ENCODE data around the gene AZU1.
"Not testable (repeated sequence)": the region's sequence is repeated elsewhere in the genome, so short reads cannot be mapped to it uniquely, and the experiment has no call there.

AZU1 gene

GRCh38 chr19:810077-810855, 17.4 kb upstream of the AZU1 start:
- DNase-seq (ENCODE audit: low read depth, low spot score) = no peak

- no peak for DNase-seq (ENCODE audit: low read depth, low spot score)
Observed at GRCh38 chr19:810883-811489, 16.7 kb upstream of the AZU1 start.

GRCh38 chr19:811506-812048, 16.1 kb upstream of the AZU1 start:
- no peak for DNase-seq (ENCODE audit: low read depth, low spot score)

GRCh38 chr19:812049-812746, 15.4 kb upstream of the AZU1 start:
- DNase-seq (ENCODE audit: low read depth, low spot score) = no peak

- no peak for DNase-seq (ENCODE audit: low read depth, low spot score)
Observed at GRCh38 chr19:812747-813218, 14.9 kb upstream of the AZU1 start.

- no peak for DNase-seq (ENCODE audit: low read depth, low spot score)
Observed at GRCh38 chr19:813219-814151, 14.2 kb upstream of the AZU1 start.

GRCh38 chr19:814152-815078, 13.2 kb upstream of the AZU1 start:
- no peak for DNase-seq (ENCODE audit: low read depth, low spot score)

GRCh38 chr19:815079-815774, 12.4 kb upstream of the AZU1 start:
- no peak for DNase-seq (ENCODE audit: low read depth, low spot score)

- DNase-seq (ENCODE audit: low read depth, low spot score) = no peak
Observed at GRCh38 chr19:815775-816499, 11.7 kb upstream of the AZU1 start.

GRCh38 chr19:816500-816857, 11.2 kb upstream of the AZU1 start:
- DNase-seq (ENCODE audit: low read depth, low spot score) = no peak

GRCh38 chr19:820212-820611, 7.4 kb upstream of the AZU1 start:
- DNase-seq (ENCODE audit: low read depth, low spot score) = not testable (repeated sequence)

GRCh38 chr19:821231-821824, 6.3 kb upstream of the AZU1 start:
- DNase-seq (ENCODE audit: low read depth, low spot score) = no peak

GRCh38 chr19:821825-822503, 5.7 kb upstream of the AZU1 start, which contains the start of gene PLPPR3:
Gene PLPPR3, minus strand, starts transcription at chr19:821955. Its CDS starts 396 bp downstream, at chr19:821559.
- DNase-seq (ENCODE audit: low read depth, low spot score) = no peak

- no peak for DNase-seq (ENCODE audit: low read depth, low spot score)
Observed at GRCh38 chr19:823565-824121, 4.0 kb upstream of the AZU1 start.

GRCh38 chr19:824885-825284, 2.8 kb upstream of the AZU1 start:
- no peak for DNase-seq (ENCODE audit: low read depth, low spot score)

GRCh38 chr19:825897-826644, 1.6 kb upstream of the AZU1 start:
- DNase-seq (ENCODE audit: low read depth, low spot score) = no peak

- DNase-seq (ENCODE audit: low read depth, low spot score) = no peak
Observed at GRCh38 chr19:827314-827709, 325 bp upstream of the AZU1 start.

Data from activated CD4-positive, CD25-positive, alpha-beta regulatory T cell treated with anti-CD3 and anti-CD28 coated beads, Interleukin-2, amount 50 U/mL, for 16 hours (primary cell).